NCI-H526 treated with DMSO at 0.1 percent for 48 hours (cell line): Measurements from ENCODE around the gene BRD8.

Experiments used
- DNase-seq: peaks from one replicate; lab custom pipeline; 2025; lab: John Stamatoyannopoulos, UW

The BRD8 gene

GRCh38 chr5:138102454-138103318, 75.7 kb downstream of the BRD8 start:
- no peak for DNase-seq

- DNase-seq: no peak
Observed at GRCh38 chr5:138096997-138097828, 81.2 kb downstream of the BRD8 start.

- DNase-seq: no peak
Observed at GRCh38 chr5:138096363-138096762, 82.1 kb downstream of the BRD8 start.

GRCh38 chr5:138095100-138095907, 83.1 kb downstream of the BRD8 start:
- DNase-seq: no peak

DNA sequence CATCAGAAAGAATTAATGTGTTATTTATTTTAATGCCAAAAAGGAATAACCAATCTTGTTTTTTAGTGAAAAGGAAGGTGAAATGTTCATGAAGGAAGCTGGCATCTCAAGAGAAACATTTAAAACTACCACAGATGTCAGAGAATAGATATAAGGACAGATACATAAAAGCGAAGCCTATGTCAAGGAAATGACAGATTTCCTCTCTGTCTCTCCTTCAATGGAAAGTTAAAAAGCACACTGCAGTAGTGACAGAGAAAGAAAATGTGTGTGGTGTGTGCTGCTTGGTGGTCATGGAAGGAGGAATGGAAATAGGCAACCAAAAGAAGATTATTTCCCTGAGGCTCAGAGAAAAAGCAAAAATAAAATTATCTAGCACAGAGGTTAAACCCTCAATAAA, 85.4 kb downstream of the BRD8 start:
- DNase-seq: no peak

DNA sequence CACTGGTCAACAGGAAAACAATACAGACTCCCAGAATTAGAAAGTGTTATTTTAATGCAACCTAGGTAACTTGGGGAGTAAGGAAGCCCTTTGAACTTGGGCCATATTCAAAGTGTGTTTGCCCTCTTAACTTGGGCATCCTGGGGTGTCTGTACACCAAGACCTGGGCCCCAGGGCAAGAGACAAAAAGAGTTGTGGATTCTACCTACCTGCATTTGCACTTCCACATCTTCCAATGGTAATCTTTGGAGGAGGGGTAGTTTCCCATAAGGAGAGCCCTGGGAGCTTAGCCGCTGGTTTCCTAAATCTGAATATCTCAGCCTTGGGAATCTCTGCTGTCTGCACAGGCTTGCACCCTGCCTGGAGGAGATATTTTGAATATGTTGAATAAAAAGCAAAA, 86.1 kb downstream of the BRD8 start:
- DNase-seq: no peak

DNA sequence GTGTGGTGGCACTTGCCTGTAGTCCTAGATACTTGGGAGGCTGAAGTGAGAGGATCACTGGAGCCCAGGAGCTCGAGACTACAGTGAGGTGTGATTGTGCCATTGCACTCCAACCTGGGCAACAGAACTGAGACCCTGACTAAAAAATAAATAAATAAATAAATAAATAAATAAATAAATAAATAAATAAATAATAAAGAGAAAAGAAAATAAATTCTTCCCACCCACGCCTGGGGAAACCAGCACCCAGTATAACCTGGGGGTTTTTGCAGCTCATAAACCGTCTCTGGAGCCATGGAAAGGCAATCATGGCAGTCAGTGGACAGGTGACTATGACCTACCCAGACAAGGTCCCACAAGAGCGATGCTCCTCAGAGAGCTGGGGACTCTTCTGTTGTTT, 86.7 kb downstream of the BRD8 start:
- DNase-seq: no peak
